Activated T-cell treated with anti-CD3 and anti-CD28 coated beads, Interleukin-2, amount 50 U/mL, for 48 hours (primary cell): ENCODE results near the gene HORMAD2.
"Not testable (repeated sequence)": the region's sequence is repeated elsewhere in the genome, so short reads cannot be mapped to it uniquely, and the experiment has no call there.

Experiments used
- DNase-seq, 2 experiments: peaks; one replicate each; pipeline ENCODE4 v3.0.0-alpha.2; 2020

The HORMAD2 gene

DNA sequence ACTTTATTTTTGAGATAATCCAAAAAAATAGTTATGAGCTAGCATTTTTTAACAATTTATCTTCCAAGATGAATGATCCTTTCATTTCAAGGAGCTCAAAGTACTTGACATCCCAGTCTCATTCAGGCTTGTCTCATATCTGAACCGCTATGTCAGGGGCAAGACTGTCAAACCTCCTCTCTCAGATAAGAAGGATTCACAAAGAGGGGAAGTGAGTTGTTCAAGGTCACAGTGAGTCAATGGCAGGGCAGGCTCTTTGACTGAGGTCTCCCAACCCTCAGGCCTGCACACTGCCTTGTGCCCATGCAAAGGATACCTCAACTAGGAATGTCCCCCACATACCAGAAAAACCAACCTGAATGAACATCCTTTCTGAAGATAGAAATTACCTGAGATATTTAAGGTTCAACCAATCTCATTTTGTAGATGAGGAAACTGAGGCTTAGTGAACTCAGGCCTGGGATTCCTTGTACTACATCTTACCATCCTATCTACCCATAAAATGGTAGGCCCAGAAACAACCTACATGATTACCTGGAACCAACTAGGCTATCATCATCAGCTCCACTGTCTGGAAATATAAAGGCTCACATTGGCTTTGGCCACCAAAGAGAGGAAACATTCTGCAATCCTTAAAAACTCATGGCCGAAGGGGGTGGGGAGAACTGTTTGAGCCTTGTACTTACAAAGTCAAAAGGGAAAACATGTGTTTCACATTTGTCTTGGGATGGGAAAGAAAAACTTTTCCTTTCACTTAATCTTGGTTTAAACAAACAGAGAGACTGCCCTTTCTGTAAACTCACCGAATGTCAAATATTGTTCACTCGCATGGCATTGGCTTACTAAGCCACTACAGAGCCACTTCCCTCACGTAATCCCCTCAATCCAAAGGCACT lies 115.2 kb downstream of the HORMAD2 start:
- peak in 1 of 2 experiments; percentile 19 for DNase-seq

DNA sequence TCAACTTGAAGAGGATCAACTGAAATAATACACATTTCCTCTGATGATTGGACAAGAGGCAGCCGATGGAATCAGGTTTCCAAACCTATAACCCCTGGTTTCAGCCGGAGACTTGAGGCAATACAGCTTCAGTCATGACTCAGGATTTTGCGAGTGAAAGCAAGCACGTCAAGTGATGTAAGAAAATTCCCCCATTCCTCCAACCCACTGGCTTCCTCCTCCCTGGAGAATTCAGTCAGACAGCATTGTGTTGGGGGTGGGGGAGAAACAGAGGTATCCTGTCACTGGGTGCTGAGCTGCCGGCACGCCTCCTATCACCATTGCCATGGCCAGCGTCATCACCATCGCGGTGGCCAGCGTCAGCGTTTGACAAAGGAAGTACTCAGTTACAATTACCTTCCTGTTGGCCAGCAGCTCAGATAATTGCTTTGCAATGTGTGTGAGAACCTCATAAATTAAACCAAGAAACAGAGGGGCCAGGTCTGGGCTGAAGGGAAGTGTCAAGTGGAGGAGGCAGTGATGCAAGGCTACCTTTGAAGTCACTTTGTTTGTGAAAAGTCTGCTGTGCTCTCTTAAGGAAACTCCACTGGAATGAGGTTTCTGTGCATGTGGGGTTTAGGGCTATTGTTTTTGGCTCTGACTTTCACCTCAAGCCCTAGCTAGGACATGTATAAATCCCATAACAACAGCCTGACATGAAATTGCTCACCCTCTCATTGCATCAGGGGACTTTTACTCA lies 116.0 kb downstream of the HORMAD2 start:
- peak; percentile 68 to 76 for DNase-seq

DNA sequence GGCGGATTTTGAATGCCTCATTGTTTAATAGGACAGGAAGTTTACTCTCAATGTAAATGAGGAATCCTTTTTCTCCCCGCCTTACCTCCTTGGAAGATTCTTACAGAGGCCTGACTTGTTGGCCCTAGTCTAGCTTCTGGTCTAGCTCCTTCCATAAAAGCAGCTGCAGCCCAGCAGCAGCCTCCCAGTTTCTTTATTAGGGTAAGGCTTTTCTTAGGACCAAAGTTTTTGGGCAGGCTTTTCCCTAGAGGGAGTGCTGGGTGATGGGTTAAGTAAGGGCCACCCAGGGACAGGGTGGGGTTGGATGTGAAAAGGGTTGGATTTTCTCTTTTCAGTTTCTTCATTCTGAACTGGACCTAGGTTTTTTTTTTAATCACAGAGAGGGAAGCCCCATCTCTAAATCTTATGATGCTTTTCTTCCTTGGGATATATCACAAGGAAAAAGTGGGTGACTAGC lies 116.6 kb downstream of the HORMAD2 start:
- DNase-seq, result no peak

GRCh38 chr22:30197389-30197788 lies 117.1 kb downstream of the HORMAD2 start:
- no peak for DNase-seq

DNA sequence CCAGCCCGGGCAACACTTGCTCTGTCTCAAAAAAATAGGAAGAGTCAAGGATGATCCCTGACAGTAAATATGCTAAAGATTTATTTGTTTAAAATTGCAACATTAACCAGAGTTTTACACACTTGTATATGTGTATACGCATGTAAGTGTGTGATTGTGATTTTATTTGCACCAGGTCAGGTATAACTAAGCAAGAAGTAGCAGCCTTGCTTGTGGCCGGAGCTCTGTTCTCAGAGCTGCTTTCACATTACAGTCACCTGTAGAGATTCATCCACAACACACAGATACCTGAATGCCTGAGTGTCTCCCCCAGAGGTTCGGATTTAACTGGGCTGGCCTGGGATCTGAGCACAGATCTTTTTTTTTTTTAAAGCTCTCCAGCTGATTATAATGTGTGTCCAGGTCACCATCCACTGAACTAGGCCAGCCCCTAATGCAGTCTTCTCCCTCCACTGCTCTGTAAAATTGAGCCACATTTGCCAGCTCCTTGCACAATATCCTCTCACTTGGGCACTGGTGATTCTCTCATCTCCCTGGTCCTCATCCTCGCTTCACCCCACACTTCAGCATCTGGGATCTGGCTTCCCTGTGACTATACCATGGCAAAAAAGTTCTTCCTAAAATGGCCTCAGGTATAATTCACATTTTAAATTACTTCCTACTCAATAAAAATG lies 118.0 kb downstream of the HORMAD2 start:
- DNase-seq, result no peak

- DNase-seq, result no peak
These were observed 118.7 kb downstream of the HORMAD2 start for GRCh38 chr22:30198921-30199320.

- DNase-seq, result not testable (repeated sequence)
These were observed 120.6 kb downstream of the HORMAD2 start for GRCh38 chr22:30200905-30201304.

GRCh38 chr22:30201945-30202344 lies 121.7 kb downstream of the HORMAD2 start:
- no peak for DNase-seq

DNA sequence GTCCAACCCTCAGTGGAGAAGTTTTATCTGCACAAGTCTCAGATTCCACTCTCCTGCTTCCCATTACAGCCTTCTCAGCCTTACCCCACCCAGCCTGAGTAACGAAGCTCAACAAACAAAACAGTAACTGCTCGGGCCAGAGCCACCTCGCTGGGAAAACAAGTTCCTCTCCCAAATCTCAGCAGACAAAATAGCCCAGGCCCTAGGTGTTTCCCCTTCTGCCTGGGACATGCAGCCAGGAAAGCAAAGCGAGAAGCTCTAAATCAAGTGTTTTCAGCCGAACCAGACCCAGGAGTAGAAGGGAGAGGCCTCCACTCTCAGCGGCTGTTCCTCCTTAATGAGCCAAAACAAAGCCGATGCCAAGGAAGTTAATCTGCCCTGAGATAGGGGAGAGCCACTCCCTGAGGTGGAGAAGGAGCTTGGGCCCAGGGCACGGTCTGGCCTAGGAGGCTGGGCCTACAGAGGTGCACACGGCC lies 122.3 kb downstream of the HORMAD2 start:
- DNase-seq, result no peak

GRCh38 chr22:30204015-30204741 lies 123.9 kb downstream of the HORMAD2 start:
- no peak for DNase-seq

DNA sequence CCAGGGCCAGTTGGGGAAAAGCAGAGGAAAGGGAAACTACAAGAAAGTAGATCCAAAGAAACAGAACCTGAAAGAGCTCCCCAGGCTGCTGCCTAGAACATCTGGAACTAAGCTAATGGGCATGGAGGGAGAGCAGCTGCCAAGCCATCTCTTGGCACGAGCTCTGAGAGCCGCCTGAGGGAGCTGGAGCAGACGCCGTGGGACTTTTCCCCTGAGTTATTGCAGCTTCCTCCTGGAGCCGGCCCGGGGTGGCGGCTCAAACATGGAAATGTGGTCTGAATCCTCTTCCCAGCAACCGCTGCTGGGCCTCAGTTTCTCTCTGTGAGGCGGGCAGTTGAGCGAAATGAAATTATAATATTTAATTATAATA lies 124.5 kb downstream of the HORMAD2 start:
- DNase-seq, result no peak

- no peak for DNase-seq
These were observed 125.2 kb downstream of the HORMAD2 start for GRCh38 chr22:30205281-30206115.

DNA sequence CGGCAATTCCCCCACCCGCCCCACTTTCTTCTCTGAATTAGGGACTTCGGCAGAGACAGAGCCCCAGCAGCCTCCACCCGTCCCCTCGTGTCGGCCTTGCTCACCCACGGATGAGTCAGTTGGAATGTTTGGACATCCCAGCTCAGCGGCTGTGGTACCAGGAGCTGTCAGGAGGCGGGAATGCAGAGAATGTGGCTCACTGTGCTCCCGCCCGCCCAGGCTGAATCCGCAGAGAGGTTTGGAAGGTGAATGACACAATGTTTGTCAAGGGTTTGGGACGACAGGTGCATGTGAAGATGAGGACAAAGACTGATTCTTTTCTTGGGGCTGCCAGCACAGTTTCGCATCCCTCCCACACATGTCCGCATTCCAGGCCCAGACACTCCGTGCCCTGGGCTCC lies 126.7 kb downstream of the HORMAD2 start:
- no peak for DNase-seq

DNA sequence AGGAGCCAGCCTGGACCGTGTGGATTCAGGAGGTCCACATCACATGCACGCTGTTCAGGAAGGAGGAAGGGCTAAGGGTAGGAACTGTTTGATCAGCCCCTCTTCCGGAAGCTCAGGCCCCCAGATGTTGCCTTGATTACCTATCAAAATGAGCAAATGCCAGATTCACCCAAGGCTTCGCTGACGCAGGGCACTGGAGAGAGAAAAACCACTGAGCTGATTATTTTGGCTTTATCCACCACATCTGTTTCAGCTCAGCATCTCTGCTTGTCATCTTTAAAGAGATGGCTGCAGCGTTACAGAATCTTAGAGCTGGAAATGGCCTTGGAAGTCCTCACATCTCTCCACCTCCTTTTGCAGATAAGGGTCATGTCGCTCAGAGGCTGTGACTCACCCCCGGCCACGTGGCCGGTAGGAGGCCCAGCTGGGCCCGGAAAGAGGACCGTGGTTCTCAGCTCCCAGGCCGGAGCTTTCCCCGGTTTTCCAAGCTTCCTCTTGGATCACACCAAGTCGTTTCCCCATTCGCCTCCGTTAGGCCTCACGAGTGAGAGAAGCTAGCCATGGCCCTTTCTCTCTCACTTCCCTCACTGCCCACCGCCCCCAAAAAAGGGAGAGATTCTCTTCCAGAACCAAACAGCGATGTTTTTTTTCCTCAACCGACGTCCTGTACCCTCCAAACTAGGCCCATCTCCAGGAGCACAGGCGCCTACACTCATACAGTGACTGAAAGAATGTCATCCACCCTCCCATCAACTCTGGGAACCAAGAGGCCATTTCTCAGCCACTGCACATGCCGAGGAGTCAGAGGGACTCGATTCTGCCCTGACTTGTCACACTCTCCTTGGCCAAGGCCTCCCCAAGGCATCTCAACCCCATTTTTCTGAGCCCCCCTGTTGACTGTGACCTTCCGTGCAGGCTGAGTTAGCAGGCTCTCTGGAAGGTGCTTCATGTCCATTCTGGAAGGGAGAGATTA lies 128.7 kb downstream of the HORMAD2 start:
- no peak for DNase-seq

GRCh38 chr22:30209642-30210041 lies 129.4 kb downstream of the HORMAD2 start:
- no peak for DNase-seq

- DNase-seq, result no peak
These were observed 130.1 kb downstream of the HORMAD2 start for GRCh38 chr22:30210235-30210909.

DNA sequence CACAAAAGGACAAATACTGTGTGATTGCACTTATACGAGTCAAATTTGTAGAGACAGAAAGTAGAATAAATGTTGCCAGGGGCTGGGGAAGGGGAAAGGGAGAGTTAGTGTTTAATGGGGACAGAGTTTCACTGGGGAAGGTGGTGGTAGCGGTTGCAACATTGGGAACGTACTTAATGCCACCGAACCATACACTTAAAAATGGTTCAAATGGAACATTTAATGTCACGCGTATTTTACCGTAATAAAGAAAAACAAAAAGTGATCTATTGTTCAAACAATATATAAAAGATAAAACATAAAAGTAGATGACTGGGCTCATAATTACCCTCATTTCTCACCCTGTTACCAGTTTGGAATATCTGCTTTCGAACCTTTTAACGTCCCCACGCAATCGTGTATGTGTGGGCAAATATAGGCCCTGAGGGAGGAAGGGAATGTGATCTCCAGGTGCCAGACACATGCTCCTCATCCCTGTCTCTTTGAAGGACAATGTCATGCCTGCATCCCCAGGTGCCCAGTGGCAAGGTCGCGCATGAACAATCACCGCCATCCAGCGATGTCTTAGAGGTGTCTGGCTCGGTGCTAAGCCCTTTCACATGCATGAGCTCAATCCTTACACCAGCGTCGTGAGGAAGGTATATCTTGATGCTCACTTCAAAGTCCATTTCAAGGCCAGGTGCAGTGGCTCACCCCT lies 131.0 kb downstream of the HORMAD2 start:
- DNase-seq, result no peak

- DNase-seq, result peak; percentile 37 to 42
These were observed 132.2 kb downstream of the HORMAD2 start for GRCh38 chr22:30212363-30212995.

GRCh38 chr22:30212996-30213441 lies 132.8 kb downstream of the HORMAD2 start:
- no peak for DNase-seq
